Measurements from ENCODE around the gene RRP15.

Gene RRP15

GRCh38 chr1:218350035-218350525 lies 65.0 kb downstream of the RRP15 start:
- DNase-seq (ENCODE audit: low spot score) = no peak
- TF ChIP-seq, protein P1, sequence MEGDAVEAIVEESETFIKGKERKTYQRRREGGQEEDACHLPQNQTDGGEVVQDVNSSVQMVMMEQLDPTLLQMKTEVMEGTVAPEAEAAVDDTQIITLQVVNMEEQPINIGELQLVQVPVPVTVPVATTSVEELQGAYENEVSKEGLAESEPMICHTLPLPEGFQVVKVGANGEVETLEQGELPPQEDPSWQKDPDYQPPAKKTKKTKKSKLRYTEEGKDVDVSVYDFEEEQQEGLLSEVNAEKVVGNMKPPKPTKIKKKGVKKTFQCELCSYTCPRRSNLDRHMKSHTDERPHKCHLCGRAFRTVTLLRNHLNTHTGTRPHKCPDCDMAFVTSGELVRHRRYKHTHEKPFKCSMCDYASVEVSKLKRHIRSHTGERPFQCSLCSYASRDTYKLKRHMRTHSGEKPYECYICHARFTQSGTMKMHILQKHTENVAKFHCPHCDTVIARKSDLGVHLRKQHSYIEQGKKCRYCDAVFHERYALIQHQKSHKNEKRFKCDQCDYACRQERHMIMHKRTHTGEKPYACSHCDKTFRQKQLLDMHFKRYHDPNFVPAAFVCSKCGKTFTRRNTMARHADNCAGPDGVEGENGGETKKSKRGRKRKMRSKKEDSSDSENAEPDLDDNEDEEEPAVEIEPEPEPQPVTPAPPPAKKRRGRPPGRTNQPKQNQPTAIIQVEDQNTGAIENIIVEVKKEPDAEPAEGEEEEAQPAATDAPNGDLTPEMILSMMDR (IDR thresholded peaks at IDR 0.05; ENCODE audit: borderline replicate concordance, control extremely low read depth, extremely low read depth, insufficient read depth, missing control alignments) = no peak
- in situ Hi-C loops (cut with MboI; ENCODE audit: low sequenced_read_pairs, unreplicated experiment) = no loop called here

DNA sequence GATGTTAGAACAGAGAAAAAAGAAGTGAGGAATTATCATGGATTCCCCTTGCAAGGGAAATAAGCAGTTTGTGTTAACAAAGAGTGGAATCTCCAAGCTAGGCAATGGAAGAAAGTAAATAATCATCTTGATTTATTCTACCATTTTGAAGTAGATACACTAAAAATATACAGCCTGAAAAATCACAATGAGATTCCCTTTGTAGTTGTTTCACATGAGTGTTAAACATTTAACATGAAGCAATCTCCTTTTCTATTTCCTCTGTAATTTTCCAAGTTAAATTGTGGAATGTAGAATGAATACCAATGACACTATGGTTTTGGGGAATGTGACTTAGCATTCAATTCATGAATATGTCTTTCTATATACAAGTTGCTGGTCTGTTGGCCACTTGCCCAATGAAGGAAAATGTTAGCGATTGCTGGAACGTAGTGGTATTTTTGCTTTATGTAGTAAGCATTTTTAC lies 65.7 kb downstream of the RRP15 start:
- TF ChIP-seq, protein P1 (IDR thresholded peaks at IDR 0.05; ENCODE audit: borderline replicate concordance, control extremely low read depth, extremely low read depth, insufficient read depth, missing control alignments) = no peak
- in situ Hi-C loops (cut with MboI; ENCODE audit: low sequenced_read_pairs, unreplicated experiment) = no loop called here

GRCh38 chr1:218351391-218352074 lies 66.4 kb downstream of the RRP15 start:
- in situ Hi-C loops (cut with MboI; ENCODE audit: low sequenced_read_pairs, unreplicated experiment) = no loop called here
- DNase-seq (ENCODE audit: low spot score) = peak; percentile 55
- TF ChIP-seq, protein P1 (IDR thresholded peaks at IDR 0.05; ENCODE audit: borderline replicate concordance, control extremely low read depth, extremely low read depth, insufficient read depth, missing control alignments) = peak; percentile 38

More for the DNA sequence above, 65.7 kb downstream of the RRP15 start:
- DNase-seq (ENCODE audit: low spot score) = no peak

DNA sequence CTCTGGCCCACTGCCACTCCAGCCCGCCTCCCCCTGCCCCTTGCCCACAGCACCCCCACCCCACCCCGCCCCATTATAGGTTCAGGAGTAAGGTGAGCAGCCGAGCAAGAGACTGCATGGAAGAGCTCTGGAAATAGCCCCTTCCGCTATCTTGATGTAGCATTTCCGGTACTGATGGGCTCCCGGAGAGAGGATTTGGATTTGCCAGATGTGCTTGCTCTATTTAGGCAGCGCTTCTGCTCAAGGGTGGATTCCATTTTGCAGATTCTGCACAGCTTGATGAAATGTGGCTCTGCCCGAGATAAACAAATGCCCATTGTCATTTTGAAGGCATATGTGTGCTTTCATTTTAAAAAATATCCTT lies 67.0 kb downstream of the RRP15 start:
- in situ Hi-C loops (cut with MboI; ENCODE audit: low sequenced_read_pairs, unreplicated experiment) = no loop called here
- TF ChIP-seq, protein P1 (IDR thresholded peaks at IDR 0.05; ENCODE audit: borderline replicate concordance, control extremely low read depth, extremely low read depth, insufficient read depth, missing control alignments) = no peak
- DNase-seq (ENCODE audit: low spot score) = no peak

- TF ChIP-seq, protein P1 (IDR thresholded peaks at IDR 0.05; ENCODE audit: borderline replicate concordance, control extremely low read depth, extremely low read depth, insufficient read depth, missing control alignments) = no peak
- in situ Hi-C loops (cut with MboI; ENCODE audit: low sequenced_read_pairs, unreplicated experiment) = no loop called here
- no peak for DNase-seq (ENCODE audit: low spot score)
These were observed 68.6 kb downstream of the RRP15 start for GRCh38 chr1:218353656-218354055.

- TF ChIP-seq, protein P1 (IDR thresholded peaks at IDR 0.05; ENCODE audit: borderline replicate concordance, control extremely low read depth, extremely low read depth, insufficient read depth, missing control alignments) = no peak
- in situ Hi-C loops (cut with MboI; ENCODE audit: low sequenced_read_pairs, unreplicated experiment) = no loop called here
- DNase-seq (ENCODE audit: low spot score) = no peak
These were observed 70.2 kb downstream of the RRP15 start for GRCh38 chr1:218355278-218355677.

Measured in GM13976 (cell line).